H1 (cell line): ENCODE data around the gene CEND1. TPM values are rescaled to one million over a fixed set of nuclear protein-coding genes. Genes with fewer than 3 reads are reported as not detected.

ENCODE experiments used
- CBX5 ChIP-seq: fragments of 300-800, 300-1000 bp; sonication (generic); IDR thresholded peaks from 2 replicates; pipeline ENCODE4 v1.7.1; 2016; ENCODE audit warnings: antibody characterized with exemption, low read length, low read depth
- CREB1 ChIP-seq: IDR thresholded peaks from 2 replicates; pipeline ENCODE4 v1.6.1; 2012; ENCODE audit warnings: inconsistent platforms
- GABPA ChIP-seq: IDR thresholded peaks from 2 replicates; pipeline ENCODE4 v1.6.1; 2011; ENCODE audit warnings: mild to moderate bottlenecking, low read length, moderate library complexity, borderline replicate concordance; ENCODE audit not compliant: insufficient read depth
- JUND ChIP-seq: IDR thresholded peaks from 2 replicates; pipeline ENCODE4 v1.6.1; 2011; ENCODE audit warnings: mild to moderate bottlenecking, improper control_type of control experiment, low read length
- KDM4A ChIP-seq: IDR thresholded peaks from one replicate; pipeline ENCODE4 v1.7.1; 2012; ENCODE audit warnings: low read depth, mild to moderate bottlenecking, moderate library complexity, low read length, inconsistent platforms; ENCODE audit not compliant: severe bottlenecking
- POLR2A ChIP-seq, 2 experiments: IDR thresholded peaks; 1 replicate in 1 of 2; 2 replicates in 1 of 2; pipeline ENCODE4 v1.6.1; 2011; ENCODE audit warnings: low read depth in 2 of 2, low read length in 2 of 2, mild to moderate bottlenecking in 2 of 2; ENCODE audit errors: control extremely low read depth in 1 of 2
- POLR2AphosphoS5 ChIP-seq: IDR thresholded peaks from 2 replicates; pipeline ENCODE4 v1.6.1; 2011; ENCODE audit warnings: low read depth, low read length
- SP2 ChIP-seq: IDR thresholded peaks from 2 replicates; pipeline ENCODE4 v1.6.1; 2012; ENCODE audit warnings: mild to moderate bottlenecking, low read length, inconsistent platforms
- polyA plus RNA-seq, 7 experiments: library from polyadenylated mRNA; depleted of rRNA in 3 of 7; stranded (reverse) in 5 of 7; unstranded in 2 of 7; fragments of >200 nt in 5 of 7; fragments of 200-250 nt in 2 of 7; gene quantifications; 1 replicate in 5 of 7; 2 replicates in 1 of 7; 4 replicates in 1 of 7; pipeline versions ENCODE4 v1.2.1 to v1.2.3, GENCODE V29; 2011 to 2013; ENCODE audit warnings: missing spikeins in 2 of 7, mixed read lengths in 2 of 7
- total RNA-seq: library from RNA; stranded (reverse); fragmentation: NEBNext Ultra II Directional; extraction: Animal tissue kit (Norgen Biotek cat#: 25700); gene quantifications from 2 replicates; pipeline ENCODE4 v1.2.1, GENCODE V29; 2021
- TF ChIP-seq, protein P1 (sequence below): IDR thresholded peaks from 2 replicates; pipeline ENCODE4 v1.6.1; 2012; ENCODE audit warnings: inconsistent platforms
- TF ChIP-seq, protein P2 (sequence below), 3 experiments: IDR thresholded peaks; 1 replicate in 2 of 3; 2 replicates in 1 of 3; pipeline versions ENCODE4 v1.5.1 to v1.6.1; 2011; ENCODE audit warnings: low read length in 3 of 3, mild to moderate bottlenecking in 3 of 3, inconsistent platforms in 2 of 3, low read depth in 1 of 3, moderate library complexity in 1 of 3; ENCODE audit not compliant: insufficient read depth in 1 of 3; ENCODE audit errors: control extremely low read depth in 1 of 3
- TF ChIP-seq, protein P3 (sequence below): IDR thresholded peaks from 2 replicates; pipeline ENCODE4 v1.6.1; 2012; ENCODE audit warnings: inconsistent platforms

The CEND1 gene
- total and polyA plus RNA-seq, 2 of the 8 experiments (the other 6 are each of a cell fraction or from before 2014, with no cell fraction given), result 0.82 to 5.0 TPM

- TF ChIP-seq, protein P1, sequence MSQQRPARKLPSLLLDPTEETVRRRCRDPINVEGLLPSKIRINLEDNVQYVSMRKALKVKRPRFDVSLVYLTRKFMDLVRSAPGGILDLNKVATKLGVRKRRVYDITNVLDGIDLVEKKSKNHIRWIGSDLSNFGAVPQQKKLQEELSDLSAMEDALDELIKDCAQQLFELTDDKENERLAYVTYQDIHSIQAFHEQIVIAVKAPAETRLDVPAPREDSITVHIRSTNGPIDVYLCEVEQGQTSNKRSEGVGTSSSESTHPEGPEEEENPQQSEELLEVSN, result no peak
- TF ChIP-seq KDM4A (peak; percentile 38), POLR2A (IDR thresholded peaks at IDR 0.05; ENCODE audit: control extremely low read depth in 1 of 2, low read depth in 2 of 2, low read length in 2 of 2) (no peak), POLR2AphosphoS5 (no peak), JUND (no peak), SP2 (no peak), GABPA (no peak), CBX5 (no peak), CREB1 (no peak)
- TF ChIP-seq, protein P2, sequence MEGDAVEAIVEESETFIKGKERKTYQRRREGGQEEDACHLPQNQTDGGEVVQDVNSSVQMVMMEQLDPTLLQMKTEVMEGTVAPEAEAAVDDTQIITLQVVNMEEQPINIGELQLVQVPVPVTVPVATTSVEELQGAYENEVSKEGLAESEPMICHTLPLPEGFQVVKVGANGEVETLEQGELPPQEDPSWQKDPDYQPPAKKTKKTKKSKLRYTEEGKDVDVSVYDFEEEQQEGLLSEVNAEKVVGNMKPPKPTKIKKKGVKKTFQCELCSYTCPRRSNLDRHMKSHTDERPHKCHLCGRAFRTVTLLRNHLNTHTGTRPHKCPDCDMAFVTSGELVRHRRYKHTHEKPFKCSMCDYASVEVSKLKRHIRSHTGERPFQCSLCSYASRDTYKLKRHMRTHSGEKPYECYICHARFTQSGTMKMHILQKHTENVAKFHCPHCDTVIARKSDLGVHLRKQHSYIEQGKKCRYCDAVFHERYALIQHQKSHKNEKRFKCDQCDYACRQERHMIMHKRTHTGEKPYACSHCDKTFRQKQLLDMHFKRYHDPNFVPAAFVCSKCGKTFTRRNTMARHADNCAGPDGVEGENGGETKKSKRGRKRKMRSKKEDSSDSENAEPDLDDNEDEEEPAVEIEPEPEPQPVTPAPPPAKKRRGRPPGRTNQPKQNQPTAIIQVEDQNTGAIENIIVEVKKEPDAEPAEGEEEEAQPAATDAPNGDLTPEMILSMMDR (IDR thresholded peaks at IDR 0.05; ENCODE audit: control extremely low read depth in 1 of 3, insufficient read depth in 1 of 3, low read depth in 1 of 3, low read length in 3 of 3), result peak in 1 of 3 experiments; percentile 4; a peak in 1 of 4 replicates
- TF ChIP-seq, protein P3, sequence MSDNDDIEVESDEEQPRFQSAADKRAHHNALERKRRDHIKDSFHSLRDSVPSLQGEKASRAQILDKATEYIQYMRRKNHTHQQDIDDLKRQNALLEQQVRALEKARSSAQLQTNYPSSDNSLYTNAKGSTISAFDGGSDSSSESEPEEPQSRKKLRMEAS, result peak; percentile 4; the same call in 1 of the 2 replicates
Measured at GRCh38 chr11:832529-833113, 42.7 kb upstream of the CEND1 start, which contains the start of gene CD151 (continued).
